Endothelial cell (in vitro differentiated cells): Measurements from ENCODE around the gene TJP3. TPM values are rescaled to one million over a fixed set of nuclear protein-coding genes. Genes with fewer than 3 reads are reported as not detected.

Experiments used
- DNase-seq: peaks from one replicate; pipeline ENCODE4 v3.0.0; 2021; ENCODE audit warnings: low spot score
- H3K27ac Mint-ChIP-seq: one replicate; pipeline ENCODE4 v1.8.0; 2021; ENCODE audit warnings: mixed read lengths, inconsistent platforms; ENCODE audit not compliant: unreplicated experiment
- H3K27me3 Mint-ChIP-seq: one replicate; pipeline ENCODE4 v1.8.0; 2021; ENCODE audit warnings: mild to moderate bottlenecking, moderate library complexity, mixed read lengths, inconsistent platforms; ENCODE audit not compliant: unreplicated experiment
- H3K36me3 Mint-ChIP-seq: one replicate; pipeline ENCODE4 v1.8.0; 2021; ENCODE audit warnings: mild to moderate bottlenecking, low read depth, mixed read lengths, inconsistent platforms; ENCODE audit not compliant: unreplicated experiment
- H3K4me1 Mint-ChIP-seq: one replicate; pipeline ENCODE4 v1.8.0; 2021; ENCODE audit warnings: mild to moderate bottlenecking, mixed read lengths, inconsistent platforms; ENCODE audit not compliant: unreplicated experiment
- H3K4me3 Mint-ChIP-seq: one replicate; pipeline ENCODE4 v1.8.0; 2021; ENCODE audit warnings: mild to moderate bottlenecking, mixed read lengths, inconsistent platforms; ENCODE audit not compliant: unreplicated experiment
- H3K9me3 Mint-ChIP-seq: one replicate; pipeline ENCODE4 v1.8.0; 2021; ENCODE audit warnings: mixed read lengths, inconsistent platforms; ENCODE audit not compliant: unreplicated experiment
- total RNA-seq: library from RNA; stranded (reverse); fragmentation: NEBNext Ultra II Directional; extraction: Animal tissue kit (Norgen Biotek cat#: 25700); gene quantifications from one replicate; pipeline ENCODE4 v1.2.1, GENCODE V29; 2021; ENCODE audit not compliant: unreplicated experiment
- TF ChIP-seq, protein P1 (sequence below): fragments of 200-600 bp; sonication (generic); IDR thresholded peaks from one replicate; pipeline ENCODE4 v1.5.0; 2021; ENCODE audit warnings: antibody characterized with exemption; ENCODE audit not compliant: unreplicated experiment

The TJP3 gene
- total RNA-seq, 1 donor from 2014 or later, result 3.1 TPM

DNA sequence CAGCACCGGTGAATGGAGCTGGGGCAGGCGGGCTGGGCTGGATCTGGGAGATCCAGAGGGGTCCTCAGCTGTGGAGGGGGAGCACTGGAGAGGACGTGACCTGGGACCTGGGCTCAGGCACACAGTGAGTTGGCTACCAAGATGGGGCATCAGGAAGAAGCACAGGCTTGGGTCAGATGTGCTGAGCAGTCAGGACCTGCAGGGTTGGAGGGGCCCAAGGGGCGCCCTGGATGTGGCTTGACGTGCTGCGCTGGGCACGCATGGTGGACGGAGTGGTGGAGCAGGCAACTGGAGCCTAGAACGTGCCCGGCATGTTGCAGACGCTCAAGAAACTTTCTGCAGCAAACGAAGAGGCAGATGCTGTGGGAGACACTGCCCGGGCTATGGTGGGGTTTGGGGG is 28.6 kb upstream of the TJP3 start:
- Mint-ChIP-seq H3K36me3 (peaks cover 12% of the 10 kb centered on the region), H3K9me3 (no peaks in the 10 kb centered on the region), H3K4me3 (no peak overlapping the region), H3K4me1 (peaks cover 10% of the 10 kb centered on the region), H3K27me3 (peaks cover 8% of the 10 kb centered on the region), H3K27ac (no peak overlapping the region)
- TF ChIP-seq, protein P1, sequence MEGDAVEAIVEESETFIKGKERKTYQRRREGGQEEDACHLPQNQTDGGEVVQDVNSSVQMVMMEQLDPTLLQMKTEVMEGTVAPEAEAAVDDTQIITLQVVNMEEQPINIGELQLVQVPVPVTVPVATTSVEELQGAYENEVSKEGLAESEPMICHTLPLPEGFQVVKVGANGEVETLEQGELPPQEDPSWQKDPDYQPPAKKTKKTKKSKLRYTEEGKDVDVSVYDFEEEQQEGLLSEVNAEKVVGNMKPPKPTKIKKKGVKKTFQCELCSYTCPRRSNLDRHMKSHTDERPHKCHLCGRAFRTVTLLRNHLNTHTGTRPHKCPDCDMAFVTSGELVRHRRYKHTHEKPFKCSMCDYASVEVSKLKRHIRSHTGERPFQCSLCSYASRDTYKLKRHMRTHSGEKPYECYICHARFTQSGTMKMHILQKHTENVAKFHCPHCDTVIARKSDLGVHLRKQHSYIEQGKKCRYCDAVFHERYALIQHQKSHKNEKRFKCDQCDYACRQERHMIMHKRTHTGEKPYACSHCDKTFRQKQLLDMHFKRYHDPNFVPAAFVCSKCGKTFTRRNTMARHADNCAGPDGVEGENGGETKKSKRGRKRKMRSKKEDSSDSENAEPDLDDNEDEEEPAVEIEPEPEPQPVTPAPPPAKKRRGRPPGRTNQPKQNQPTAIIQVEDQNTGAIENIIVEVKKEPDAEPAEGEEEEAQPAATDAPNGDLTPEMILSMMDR, result no peak
- DNase-seq, result no peak

DNA sequence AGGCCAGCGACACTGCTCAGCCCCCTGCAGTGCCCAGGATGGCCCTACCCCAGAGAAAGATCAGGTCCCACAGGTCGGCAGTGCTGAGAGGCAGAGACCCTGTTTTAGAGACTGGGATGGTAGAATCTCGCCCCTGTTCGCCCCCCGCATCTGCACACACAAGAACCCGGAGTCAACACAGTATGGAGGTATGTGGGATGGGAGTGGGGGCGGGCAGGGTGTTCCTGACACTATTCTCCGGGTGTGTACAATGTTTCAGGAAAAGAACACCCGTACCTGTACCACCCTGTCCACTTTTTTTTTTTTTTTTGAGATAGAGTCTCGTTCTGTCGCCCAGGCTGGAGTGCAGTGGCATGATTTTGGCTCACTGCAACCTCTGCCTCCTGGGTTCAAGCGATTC is 27.2 kb upstream of the TJP3 start:
- no peaks in the 10 kb centered on the region for H3K9me3 Mint-ChIP-seq

DNA sequence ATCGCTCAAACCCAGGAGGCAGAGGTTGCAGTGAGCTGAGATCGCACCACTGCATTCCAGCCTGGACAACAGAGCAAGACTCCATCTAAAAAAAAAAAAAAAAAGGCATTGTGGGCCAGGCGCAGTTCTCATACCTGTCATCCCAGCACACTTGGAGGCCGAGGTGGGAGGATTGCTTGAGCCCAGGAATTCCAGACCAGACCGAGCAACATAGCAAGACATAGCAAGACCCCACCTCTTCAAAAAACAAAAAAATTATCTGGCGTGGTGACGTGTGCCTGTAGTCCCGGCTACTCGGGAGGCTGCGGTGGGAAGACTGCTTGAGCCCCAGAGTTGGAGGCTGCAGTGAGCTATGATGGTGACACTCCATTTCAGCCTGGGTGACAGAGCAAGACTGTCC is 25.9 kb upstream of the TJP3 start:
- no peak for DNase-seq
- H3K27me3 Mint-ChIP-seq, result peaks cover 9% of the 10 kb centered on the region
- no peak overlapping the region for H3K4me3 Mint-ChIP-seq
- TF ChIP-seq, protein P1, result no peak
- peaks cover 12% of the 10 kb centered on the region for H3K4me1 Mint-ChIP-seq
- no peaks in the 10 kb centered on the region for H3K9me3 Mint-ChIP-seq
- peaks cover 16% of the 10 kb centered on the region for H3K36me3 Mint-ChIP-seq
- no peak overlapping the region for H3K27ac Mint-ChIP-seq

More for the DNA sequence above, 27.2 kb upstream of the TJP3 start:
- Mint-ChIP-seq H3K27me3 (peaks cover 8% of the 10 kb centered on the region), H3K4me3 (no peak overlapping the region), H3K27ac (no peak overlapping the region), H3K36me3 (peaks cover 16% of the 10 kb centered on the region), H3K4me1 (peaks cover 10% of the 10 kb centered on the region)
- no peak for DNase-seq
- TF ChIP-seq, protein P1, result no peak

DNA sequence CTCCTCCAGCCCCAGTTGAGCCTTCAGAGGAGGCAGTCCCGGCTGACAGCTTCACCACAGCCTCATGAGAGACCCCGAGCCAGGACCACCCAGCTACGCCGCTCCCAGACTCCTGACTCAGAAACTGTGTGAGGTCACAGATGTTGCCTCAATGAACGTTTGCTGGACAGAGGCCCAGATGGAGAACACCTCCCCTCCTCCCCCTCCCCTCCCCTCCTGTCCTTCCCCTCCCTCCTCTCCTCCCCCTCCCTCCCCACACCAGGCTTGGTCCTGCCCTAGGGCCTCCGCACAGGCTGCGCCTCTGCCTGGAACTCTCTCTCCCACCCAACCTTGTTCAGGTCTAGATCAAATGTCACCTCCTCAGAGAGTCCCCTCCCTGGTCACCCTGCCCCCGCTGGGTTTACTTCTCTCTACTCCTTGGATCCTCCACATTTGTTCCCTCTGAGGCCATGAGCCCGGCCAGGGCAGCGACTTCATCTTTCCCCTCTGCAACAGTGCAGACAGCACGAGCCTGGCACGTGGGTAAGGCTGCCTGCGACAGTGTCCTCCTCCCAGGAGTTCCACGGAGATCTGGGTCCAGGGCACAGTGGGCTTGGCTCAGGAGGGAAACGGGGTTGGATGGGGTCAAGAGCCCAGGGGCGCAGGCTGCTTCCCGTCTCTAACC is 25.3 kb upstream of the TJP3 start:
- Mint-ChIP-seq H3K9me3 (no peaks in the 10 kb centered on the region), H3K4me3 (no peak overlapping the region), H3K36me3 (peaks cover 16% of the 10 kb centered on the region), H3K27ac (no peak overlapping the region), H3K27me3 (peaks cover 10% of the 10 kb centered on the region), H3K4me1 (peaks cover 14% of the 10 kb centered on the region)
- TF ChIP-seq, protein P1, result no peak
- DNase-seq, result no peak

DNA sequence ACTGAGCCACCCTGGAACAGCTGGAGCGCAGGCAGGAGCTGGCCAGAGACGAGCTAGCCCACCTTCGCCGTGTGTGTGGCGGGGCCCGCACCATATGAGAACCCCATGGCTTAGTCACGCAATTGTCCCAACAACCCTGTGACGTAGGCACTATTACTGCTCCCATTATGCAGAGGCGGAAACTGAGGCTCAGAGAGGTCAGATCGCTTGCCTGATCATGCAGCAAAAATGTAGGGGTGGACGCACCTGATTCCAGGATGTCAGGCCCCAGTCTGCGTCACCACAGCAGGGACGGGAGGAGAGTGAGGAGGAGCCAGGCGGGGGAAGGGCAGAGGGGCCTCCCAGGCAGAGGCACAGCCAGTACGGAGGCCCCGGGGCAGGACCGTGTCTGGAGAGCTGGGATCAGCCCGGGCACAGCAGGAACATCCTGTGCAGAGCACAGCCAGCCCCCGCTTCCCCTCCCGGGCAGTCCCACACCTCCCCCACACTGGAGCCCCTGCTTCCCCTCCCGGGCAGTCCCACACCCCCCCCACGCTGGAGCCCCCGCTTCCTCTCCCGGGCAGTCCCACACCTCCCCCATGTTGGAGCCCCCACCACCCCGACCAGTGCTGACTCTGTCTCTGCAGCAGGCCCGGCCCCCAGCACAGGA is 24.7 kb upstream of the TJP3 start:
- no peaks in the 10 kb centered on the region for H3K9me3 Mint-ChIP-seq
- peak; percentile 43 for DNase-seq
- peak overlapping the region; percentile 56 for H3K4me3 Mint-ChIP-seq
- peaks cover 12% of the 10 kb centered on the region for H3K27me3 Mint-ChIP-seq
- TF ChIP-seq, protein P1, result no peak
- H3K36me3 Mint-ChIP-seq, result peaks cover 16% of the 10 kb centered on the region
- peak overlapping the region; percentile 31 for H3K27ac Mint-ChIP-seq
- peaks cover 16% of the 10 kb centered on the region for H3K4me1 Mint-ChIP-seq
